ENCODE results near the gene TANC2.

The TANC2 gene

DNA sequence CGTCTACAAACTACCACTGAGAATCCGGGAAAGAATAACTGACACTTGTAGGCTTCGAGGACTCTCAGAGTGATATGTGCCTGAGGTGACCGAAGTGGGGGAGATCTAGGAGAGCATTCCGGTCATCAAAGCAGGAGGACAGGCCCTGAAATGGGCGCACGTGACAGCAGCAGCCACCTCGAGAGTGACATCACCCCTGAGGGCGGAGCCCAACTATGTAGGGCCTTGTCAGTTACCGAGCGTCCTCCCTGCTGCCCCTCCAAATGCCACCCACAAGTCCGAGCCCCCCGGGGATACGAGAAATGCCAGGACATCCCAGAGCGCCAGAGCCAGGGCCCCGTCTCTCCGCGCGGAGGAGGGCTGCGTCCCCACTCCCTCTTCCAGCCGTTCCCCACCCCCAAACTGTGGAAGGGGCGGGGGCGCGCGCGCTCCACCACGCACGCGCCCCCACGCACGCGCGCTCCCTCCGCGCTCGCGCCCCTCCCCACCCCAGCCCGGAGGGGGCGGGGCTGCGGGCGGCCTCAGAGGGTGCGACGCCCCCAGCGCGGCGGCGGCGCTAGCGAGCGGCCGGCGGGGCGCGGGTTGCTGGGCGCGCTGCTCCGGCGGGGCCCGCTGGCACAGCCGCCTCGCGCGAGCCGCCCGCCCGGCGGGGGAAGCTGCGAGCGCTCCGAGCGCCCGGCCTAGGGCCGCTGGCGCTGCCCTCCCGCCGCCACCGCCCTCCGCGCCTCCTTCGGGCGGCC lies at the start of gene TANC2:
Gene TANC2 (plus strand): TSS at position 550 of the 740 bp plus-strand sequence. CDS start 43,325 bp downstream, outside the sequence.
- peak within 1 kb of the TSS; percentile 53 for H3K27ac ChIP-seq (ENCODE audit: low read length)
- no peaks in the 10 kb centered on the region for H3K9me3 ChIP-seq (ENCODE audit: control insufficient read depth in 1 of 2, low read length in 2 of 2)
- H3K4me3 ChIP-seq (ENCODE audit: low read depth in 1 of 2, low read length in 2 of 2), result peak within 1 kb of the TSS; percentile 65 to 87
- H3K4me1 ChIP-seq (ENCODE audit: control insufficient read depth in 1 of 2, insufficient read depth in 2 of 2, low read length in 2 of 2), result peaks cover 8% of the 10 kb centered on the region in 2 donors
- no peaks in the 10 kb centered on the region for H3K27me3 ChIP-seq (ENCODE audit: low read depth, low read length)
- no peaks in the 10 kb centered on the region for H3K36me3 ChIP-seq (ENCODE audit: control insufficient read depth in 1 of 2, insufficient read depth in 2 of 2, low read length in 2 of 2)

DNA sequence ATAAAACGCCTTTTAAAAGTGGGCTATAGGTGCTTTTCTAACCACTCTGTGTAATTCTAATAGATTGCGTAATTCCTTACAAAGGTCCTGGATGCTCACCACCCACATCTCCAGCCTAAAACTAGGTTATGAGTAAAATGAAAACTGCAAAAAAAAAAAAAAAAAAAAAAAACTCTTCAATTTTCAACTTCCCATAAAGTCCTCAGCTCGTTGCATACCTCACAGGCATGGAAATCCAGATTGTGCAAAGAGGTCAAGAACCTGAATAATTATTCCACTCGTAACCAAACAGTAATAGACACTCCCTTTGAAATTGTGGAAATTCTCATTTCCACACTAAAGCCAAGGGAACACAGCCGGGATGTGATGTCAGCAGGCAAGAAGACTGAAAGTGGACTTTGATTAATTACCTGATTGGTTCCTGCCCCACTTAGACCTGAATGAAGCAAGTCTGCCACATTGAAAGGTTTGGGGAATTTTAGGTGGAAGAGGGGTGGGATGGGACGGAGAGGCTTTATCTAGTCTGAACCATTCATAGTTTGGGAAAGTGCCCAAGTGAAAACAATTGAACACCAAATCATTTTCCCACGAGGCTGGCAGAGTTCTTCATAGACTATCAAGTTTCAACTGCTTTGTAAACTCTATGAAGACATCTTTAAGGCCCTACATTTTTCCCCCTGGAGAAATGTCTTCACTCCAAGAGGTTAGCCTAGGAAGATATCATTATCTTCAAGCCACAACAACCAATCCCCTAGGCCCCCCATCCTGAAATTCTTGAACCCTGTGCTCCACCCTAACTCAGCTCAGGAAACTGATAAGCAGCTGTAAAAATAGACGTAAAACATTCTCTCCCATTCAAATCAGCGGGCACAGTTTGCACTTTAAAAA lies 49.1 kb upstream of the TANC2 start:
- Histone ChIP-seq H3K27ac (ENCODE audit: low read length) (no peak overlapping the region), H3K9me3 (ENCODE audit: control insufficient read depth in 1 of 2, low read length in 2 of 2) (no peaks in the 10 kb centered on the region), H3K4me1 (ENCODE audit: control insufficient read depth in 1 of 2, insufficient read depth in 2 of 2, low read length in 2 of 2) (no peaks in the 10 kb centered on the region), H3K27me3 (ENCODE audit: low read depth, low read length) (no peaks in the 10 kb centered on the region), H3K36me3 (ENCODE audit: control insufficient read depth in 1 of 2, insufficient read depth in 2 of 2, low read length in 2 of 2) (no peaks in the 10 kb centered on the region), H3K4me3 (ENCODE audit: low read depth in 1 of 2, low read length in 2 of 2) (no peak overlapping the region)

DNA sequence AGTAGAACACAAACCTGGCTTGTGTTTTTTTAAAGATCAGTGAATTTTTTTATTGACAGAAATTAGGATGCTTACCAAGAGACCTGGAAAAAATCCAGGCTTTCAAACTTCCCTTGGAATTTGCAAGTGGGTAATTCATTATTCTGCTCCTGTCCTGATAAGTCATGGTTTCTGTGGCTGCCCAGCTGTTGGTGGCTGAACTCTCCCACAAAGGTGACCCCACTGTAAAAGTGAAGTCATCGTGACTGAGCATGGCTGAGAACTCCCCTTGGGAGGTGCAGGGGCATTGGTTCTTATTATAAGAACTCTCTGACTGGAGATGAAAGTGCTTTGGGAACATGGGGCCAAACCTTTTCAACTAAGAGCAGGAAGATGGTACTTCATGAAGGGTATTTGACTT lies 46.6 kb upstream of the TANC2 start:
- Histone ChIP-seq H3K4me1 (ENCODE audit: control insufficient read depth in 1 of 2, insufficient read depth in 2 of 2, low read length in 2 of 2) (no peaks in the 10 kb centered on the region), H3K4me3 (ENCODE audit: low read depth in 1 of 2, low read length in 2 of 2) (no peak overlapping the region), H3K27me3 (ENCODE audit: low read depth, low read length) (no peaks in the 10 kb centered on the region), H3K9me3 (ENCODE audit: control insufficient read depth in 1 of 2, low read length in 2 of 2) (no peaks in the 10 kb centered on the region), H3K36me3 (ENCODE audit: control insufficient read depth in 1 of 2, insufficient read depth in 2 of 2, low read length in 2 of 2) (no peaks in the 10 kb centered on the region), H3K27ac (ENCODE audit: low read length) (no peak overlapping the region)

DNA sequence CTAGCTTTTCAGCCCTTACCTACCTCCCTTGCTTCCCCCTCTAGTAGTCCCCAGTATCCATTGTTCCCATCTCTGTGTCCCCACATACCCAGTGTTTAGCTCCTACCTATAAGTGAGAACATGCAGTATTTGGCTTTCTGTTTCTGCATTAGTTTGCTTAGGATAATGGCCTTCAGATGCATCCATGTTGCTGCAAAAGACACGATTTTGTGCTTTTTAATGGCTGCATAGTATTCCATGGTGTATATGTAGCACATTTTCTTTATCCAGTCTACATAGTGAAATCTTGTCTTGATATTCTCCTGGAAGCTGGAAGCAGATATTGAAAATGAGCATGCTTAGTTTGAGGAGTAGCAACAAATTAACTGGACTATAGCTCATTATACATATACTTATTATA lies 45.7 kb upstream of the TANC2 start:
- H3K36me3 ChIP-seq (ENCODE audit: control insufficient read depth in 1 of 2, insufficient read depth in 2 of 2, low read length in 2 of 2), result no peaks in the 10 kb centered on the region
- no peaks in the 10 kb centered on the region for H3K4me1 ChIP-seq (ENCODE audit: control insufficient read depth in 1 of 2, insufficient read depth in 2 of 2, low read length in 2 of 2)
- H3K27me3 ChIP-seq (ENCODE audit: low read depth, low read length), result no peaks in the 10 kb centered on the region
- no peak overlapping the region for H3K27ac ChIP-seq (ENCODE audit: low read length)
- no peak overlapping the region for H3K4me3 ChIP-seq (ENCODE audit: low read depth in 1 of 2, low read length in 2 of 2)
- no peaks in the 10 kb centered on the region for H3K9me3 ChIP-seq (ENCODE audit: control insufficient read depth in 1 of 2, low read length in 2 of 2)

DNA sequence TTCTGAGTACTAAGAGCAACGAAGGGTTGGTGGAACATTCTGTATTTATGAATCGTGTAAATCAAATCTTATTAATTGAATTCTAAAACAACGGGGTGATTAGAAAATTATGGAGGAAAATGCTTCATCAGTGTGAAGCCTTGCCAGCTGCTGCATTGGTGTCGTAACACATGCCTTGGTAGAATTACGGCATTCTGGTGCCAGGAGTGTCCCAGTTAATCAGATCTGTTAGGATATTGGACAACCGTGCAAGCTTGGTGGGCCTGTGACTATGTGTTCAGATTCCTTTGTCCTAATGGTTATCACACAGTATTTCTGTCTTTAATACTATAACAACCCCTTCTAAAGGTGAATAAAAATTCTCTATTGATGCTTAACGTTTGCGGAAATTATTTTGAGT lies 44.2 kb upstream of the TANC2 start:
- no peak overlapping the region for H3K4me3 ChIP-seq (ENCODE audit: low read depth in 1 of 2, low read length in 2 of 2)
- no peaks in the 10 kb centered on the region for H3K27me3 ChIP-seq (ENCODE audit: low read depth, low read length)
- no peaks in the 10 kb centered on the region for H3K4me1 ChIP-seq (ENCODE audit: control insufficient read depth in 1 of 2, insufficient read depth in 2 of 2, low read length in 2 of 2)
- no peaks in the 10 kb centered on the region for H3K9me3 ChIP-seq (ENCODE audit: control insufficient read depth in 1 of 2, low read length in 2 of 2)
- H3K27ac ChIP-seq (ENCODE audit: low read length), result no peak overlapping the region
- no peaks in the 10 kb centered on the region for H3K36me3 ChIP-seq (ENCODE audit: control insufficient read depth in 1 of 2, insufficient read depth in 2 of 2, low read length in 2 of 2)

DNA sequence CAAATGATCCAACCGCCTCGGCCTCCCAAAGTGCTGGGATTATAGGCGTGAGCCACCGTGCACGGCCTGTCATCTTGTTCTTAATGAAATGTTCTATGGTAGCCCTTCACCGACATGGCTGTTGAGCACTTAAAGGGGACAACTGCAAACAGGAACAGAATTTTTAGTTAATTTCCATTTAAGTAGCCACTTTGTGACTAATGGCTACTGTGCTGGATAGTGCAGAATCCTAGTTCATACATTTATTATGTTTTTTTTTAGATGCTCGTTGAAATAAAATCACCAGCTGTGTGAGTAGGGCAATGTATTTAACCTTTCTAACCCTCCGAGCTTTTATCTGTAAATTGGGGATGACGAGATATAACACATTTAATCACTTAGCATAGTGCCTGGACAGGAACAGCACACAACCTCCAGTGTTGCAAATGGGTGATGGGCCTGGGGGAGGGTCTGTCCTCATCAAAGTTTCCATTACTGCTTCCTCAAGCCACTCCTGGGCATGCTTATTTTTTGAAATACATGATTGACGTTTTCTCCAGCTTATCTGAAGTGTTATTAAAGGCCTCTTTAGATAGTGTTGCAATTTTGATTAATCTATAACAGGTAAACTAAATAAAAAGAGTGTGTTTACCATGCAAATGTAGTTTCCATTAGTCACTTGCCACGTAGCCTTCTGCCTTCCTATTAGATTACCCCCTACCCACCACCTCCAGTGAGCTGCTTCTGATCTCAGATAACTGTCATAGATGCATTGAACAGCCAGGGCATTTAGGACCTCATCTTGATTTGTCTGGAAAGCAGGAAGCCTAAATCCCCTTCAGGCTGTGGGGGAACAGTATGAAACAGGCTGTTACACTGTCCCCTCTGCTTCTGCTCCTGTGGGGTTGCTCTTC lies 42.5 kb upstream of the TANC2 start:
- Histone ChIP-seq H3K27ac (ENCODE audit: low read length) (no peak overlapping the region), H3K4me3 (ENCODE audit: low read depth in 1 of 2, low read length in 2 of 2) (no peak overlapping the region), H3K27me3 (ENCODE audit: low read depth, low read length) (no peaks in the 10 kb centered on the region), H3K9me3 (ENCODE audit: control insufficient read depth in 1 of 2, low read length in 2 of 2) (no peaks in the 10 kb centered on the region), H3K4me1 (ENCODE audit: control insufficient read depth in 1 of 2, insufficient read depth in 2 of 2, low read length in 2 of 2) (no peaks in the 10 kb centered on the region), H3K36me3 (ENCODE audit: control insufficient read depth in 1 of 2, insufficient read depth in 2 of 2, low read length in 2 of 2) (no peaks in the 10 kb centered on the region)

DNA sequence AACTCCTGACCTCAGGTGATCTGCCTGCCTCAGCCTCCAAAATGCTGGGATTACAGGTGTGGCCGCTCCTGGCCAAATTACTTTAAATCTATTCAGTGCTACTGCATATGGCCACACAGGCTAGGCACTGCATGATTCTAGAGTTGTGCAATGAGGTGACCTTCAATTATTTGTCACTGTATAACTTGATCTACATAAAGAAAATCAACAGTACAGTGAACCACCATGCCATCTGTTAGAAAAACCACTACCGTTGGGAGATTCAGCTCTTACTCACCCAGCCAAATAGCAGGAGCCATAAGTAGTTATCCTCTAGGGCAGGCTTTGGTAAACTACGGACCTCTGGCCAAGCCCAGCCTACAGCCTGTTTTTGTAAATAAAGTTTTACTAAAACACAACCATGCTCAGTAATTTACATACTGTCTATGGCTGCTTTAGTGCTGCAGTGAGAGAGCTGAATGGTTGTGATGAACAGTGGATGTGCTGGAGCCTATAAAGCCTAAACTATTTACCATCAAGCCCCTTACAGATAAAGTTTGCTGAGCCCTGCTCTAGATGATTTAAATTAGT lies 40.7 kb upstream of the TANC2 start:
- Histone ChIP-seq H3K9me3 (ENCODE audit: control insufficient read depth in 1 of 2, low read length in 2 of 2) (no peaks in the 10 kb centered on the region), H3K27me3 (ENCODE audit: low read depth, low read length) (no peaks in the 10 kb centered on the region), H3K4me3 (ENCODE audit: low read depth in 1 of 2, low read length in 2 of 2) (no peak overlapping the region), H3K27ac (ENCODE audit: low read length) (no peak overlapping the region), H3K4me1 (ENCODE audit: control insufficient read depth in 1 of 2, insufficient read depth in 2 of 2, low read length in 2 of 2) (no peaks in the 10 kb centered on the region), H3K36me3 (ENCODE audit: control insufficient read depth in 1 of 2, insufficient read depth in 2 of 2, low read length in 2 of 2) (no peaks in the 10 kb centered on the region)

DNA sequence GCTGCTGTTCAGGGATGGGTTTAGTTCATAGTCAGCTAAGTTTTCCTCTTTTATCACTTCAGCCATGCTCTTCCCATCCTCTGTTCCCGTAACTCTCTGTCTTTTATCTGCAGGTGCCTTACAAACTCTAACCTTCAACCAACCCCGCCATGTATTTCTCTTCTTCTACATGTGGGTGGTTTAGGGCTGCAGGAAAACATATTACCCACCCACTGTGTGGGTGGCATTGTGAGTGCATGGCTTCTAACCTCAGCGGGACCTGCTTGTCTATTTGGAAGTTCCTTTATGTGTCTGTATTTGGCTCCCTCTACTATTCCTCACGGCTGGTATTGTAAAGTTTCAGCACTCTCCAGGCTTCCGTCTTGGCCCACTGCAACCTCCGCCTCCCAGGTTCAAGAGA lies 39.0 kb upstream of the TANC2 start:
- H3K27ac ChIP-seq (ENCODE audit: low read length), result no peak overlapping the region

DNA sequence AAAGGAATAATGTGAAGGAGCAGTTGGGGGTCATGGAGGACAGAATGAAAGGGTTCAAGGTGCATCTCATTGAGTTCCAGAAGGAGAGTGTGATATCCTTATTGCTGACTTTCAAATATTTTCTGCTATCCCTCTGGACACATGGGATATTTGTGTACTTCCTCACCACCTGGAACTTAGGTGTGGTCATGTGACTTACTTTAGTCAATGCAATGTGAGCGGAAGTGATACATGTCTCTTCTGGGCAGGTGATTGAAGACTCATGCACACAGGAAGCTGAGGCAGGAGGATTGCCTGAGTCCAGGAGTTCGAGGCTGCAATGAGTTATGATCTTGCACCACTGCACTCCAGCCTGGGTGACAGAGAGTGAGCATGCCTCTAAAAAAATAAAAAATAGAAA lies 36.7 kb upstream of the TANC2 start:
- Histone ChIP-seq H3K27me3 (ENCODE audit: low read depth, low read length) (no peaks in the 10 kb centered on the region), H3K4me3 (ENCODE audit: low read depth in 1 of 2, low read length in 2 of 2) (no peak overlapping the region), H3K4me1 (ENCODE audit: control insufficient read depth in 1 of 2, insufficient read depth in 2 of 2, low read length in 2 of 2) (no peaks in the 10 kb centered on the region), H3K27ac (ENCODE audit: low read length) (no peak overlapping the region), H3K36me3 (ENCODE audit: control insufficient read depth in 1 of 2, insufficient read depth in 2 of 2, low read length in 2 of 2) (no peaks in the 10 kb centered on the region), H3K9me3 (ENCODE audit: control insufficient read depth in 1 of 2, low read length in 2 of 2) (no peaks in the 10 kb centered on the region)

More for the DNA sequence above, 39.0 kb upstream of the TANC2 start:
- Histone ChIP-seq H3K36me3 (ENCODE audit: control insufficient read depth in 1 of 2, insufficient read depth in 2 of 2, low read length in 2 of 2) (no peaks in the 10 kb centered on the region), H3K27me3 (ENCODE audit: low read depth, low read length) (no peaks in the 10 kb centered on the region), H3K4me1 (ENCODE audit: control insufficient read depth in 1 of 2, insufficient read depth in 2 of 2, low read length in 2 of 2) (no peaks in the 10 kb centered on the region), H3K9me3 (ENCODE audit: control insufficient read depth in 1 of 2, low read length in 2 of 2) (no peaks in the 10 kb centered on the region), H3K4me3 (ENCODE audit: low read depth in 1 of 2, low read length in 2 of 2) (no peak overlapping the region)

DNA sequence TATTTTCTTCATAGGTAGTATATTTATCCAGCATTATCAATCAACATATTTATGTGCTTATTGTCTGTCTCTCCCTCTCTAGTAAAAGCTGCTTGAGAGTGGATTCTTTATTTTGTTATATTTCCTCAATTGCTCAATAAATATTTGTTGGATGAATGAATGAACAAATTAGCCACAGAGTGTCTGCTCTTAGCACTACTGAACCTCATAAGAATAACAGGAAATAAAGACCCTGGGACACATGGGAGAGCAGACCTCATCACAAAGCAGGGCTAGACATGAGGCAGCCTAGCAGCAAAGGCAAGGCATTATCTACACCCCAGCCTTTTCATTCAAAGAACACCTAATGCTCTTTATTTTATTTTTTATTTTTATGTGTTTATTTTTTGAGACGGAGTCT lies 34.9 kb upstream of the TANC2 start:
- no peaks in the 10 kb centered on the region for H3K27me3 ChIP-seq (ENCODE audit: low read depth, low read length)
- no peak overlapping the region for H3K4me3 ChIP-seq (ENCODE audit: low read depth in 1 of 2, low read length in 2 of 2)
- H3K36me3 ChIP-seq (ENCODE audit: control insufficient read depth in 1 of 2, insufficient read depth in 2 of 2, low read length in 2 of 2), result no peaks in the 10 kb centered on the region
- H3K4me1 ChIP-seq (ENCODE audit: control insufficient read depth in 1 of 2, insufficient read depth in 2 of 2, low read length in 2 of 2), result no peaks in the 10 kb centered on the region
- H3K9me3 ChIP-seq (ENCODE audit: control insufficient read depth in 1 of 2, low read length in 2 of 2), result no peaks in the 10 kb centered on the region
- no peak overlapping the region for H3K27ac ChIP-seq (ENCODE audit: low read length)
